Sigmoid colon (tissue), 4 donors: ENCODE results near the gene PRIM2.
"Not testable (repeated sequence)": the region's sequence is repeated elsewhere in the genome, so short reads cannot be mapped to it uniquely, and the experiment has no call there.

Experiments used
- EP300 ChIP-seq, 4 donors: sonication (generic); formaldehyde crosslinking; IDR thresholded peaks; one replicate each; pipeline ENCODE4 v1.6.1; 2017; ENCODE audit warnings: antibody characterized with exemption in 4 of 4
- POLR2A ChIP-seq, 2 donors: fragments of 450-650 bp; IDR thresholded peaks; one replicate each; pipeline ENCODE4 v1.6.1; 2016; ENCODE audit warnings: antibody characterized with exemption in 2 of 2, mild to moderate bottlenecking in 2 of 2, moderate library complexity in 2 of 2
- POLR2AphosphoS5 ChIP-seq, 4 donors: sonication (generic); formaldehyde crosslinking; IDR thresholded peaks; one replicate each; pipeline ENCODE4 v1.6.1; 2017; ENCODE audit warnings: antibody characterized with exemption in 4 of 4
- TF ChIP-seq, protein P1 (sequence below), 4 experiments: fragments of 450-650 bp in 3 of 4; fragments of 200-600 bp in 1 of 4; IDR thresholded peaks; one replicate each; pipeline ENCODE4 v1.5.1; 2016 to 2019; ENCODE audit warnings: antibody characterized with exemption in 4 of 4, mild to moderate bottlenecking in 3 of 4, moderate library complexity in 2 of 4

DNA sequence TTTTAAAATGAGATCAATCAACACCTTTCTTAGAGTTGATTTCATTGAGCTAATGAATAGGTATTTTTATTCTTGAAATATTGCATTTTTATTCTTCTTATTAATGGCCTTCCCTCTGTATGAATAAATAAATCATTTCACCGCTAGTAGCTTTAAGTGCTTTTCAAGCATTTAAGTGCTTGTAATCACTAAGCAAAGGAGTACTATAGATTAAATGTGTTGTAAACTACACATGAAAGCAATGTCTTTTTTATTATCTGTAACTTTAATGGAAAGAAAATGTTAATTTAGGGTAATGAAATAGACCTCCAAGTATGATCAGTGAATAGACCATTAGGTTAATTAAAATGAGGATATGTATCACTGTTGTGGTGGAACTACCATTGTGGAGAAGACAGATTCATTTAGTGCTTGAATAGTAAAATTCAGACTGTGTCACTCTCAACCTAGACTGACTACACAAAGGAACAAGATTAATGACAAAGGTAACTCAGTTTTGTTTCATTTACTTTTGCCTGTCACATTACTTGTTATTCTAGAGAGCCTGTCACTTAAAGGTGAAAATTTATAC is 132.2 kb downstream of the PRIM2 start:
- TF ChIP-seq, protein P1, sequence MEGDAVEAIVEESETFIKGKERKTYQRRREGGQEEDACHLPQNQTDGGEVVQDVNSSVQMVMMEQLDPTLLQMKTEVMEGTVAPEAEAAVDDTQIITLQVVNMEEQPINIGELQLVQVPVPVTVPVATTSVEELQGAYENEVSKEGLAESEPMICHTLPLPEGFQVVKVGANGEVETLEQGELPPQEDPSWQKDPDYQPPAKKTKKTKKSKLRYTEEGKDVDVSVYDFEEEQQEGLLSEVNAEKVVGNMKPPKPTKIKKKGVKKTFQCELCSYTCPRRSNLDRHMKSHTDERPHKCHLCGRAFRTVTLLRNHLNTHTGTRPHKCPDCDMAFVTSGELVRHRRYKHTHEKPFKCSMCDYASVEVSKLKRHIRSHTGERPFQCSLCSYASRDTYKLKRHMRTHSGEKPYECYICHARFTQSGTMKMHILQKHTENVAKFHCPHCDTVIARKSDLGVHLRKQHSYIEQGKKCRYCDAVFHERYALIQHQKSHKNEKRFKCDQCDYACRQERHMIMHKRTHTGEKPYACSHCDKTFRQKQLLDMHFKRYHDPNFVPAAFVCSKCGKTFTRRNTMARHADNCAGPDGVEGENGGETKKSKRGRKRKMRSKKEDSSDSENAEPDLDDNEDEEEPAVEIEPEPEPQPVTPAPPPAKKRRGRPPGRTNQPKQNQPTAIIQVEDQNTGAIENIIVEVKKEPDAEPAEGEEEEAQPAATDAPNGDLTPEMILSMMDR (IDR thresholded peaks at IDR 0.05), result not testable (repeated sequence)
- not testable (repeated sequence) for TF ChIP-seq POLR2A, EP300, POLR2AphosphoS5 (IDR thresholded peaks at IDR 0.05)
